Measurements from ENCODE around the gene FAM20C. TPM values are rescaled to one million over a fixed set of nuclear protein-coding genes. Genes with fewer than 3 reads are reported as not detected.

Gene FAM20C
- total RNA-seq, 2 donors from 2014 or later, result 13.7 to 19.9 TPM

DNA sequence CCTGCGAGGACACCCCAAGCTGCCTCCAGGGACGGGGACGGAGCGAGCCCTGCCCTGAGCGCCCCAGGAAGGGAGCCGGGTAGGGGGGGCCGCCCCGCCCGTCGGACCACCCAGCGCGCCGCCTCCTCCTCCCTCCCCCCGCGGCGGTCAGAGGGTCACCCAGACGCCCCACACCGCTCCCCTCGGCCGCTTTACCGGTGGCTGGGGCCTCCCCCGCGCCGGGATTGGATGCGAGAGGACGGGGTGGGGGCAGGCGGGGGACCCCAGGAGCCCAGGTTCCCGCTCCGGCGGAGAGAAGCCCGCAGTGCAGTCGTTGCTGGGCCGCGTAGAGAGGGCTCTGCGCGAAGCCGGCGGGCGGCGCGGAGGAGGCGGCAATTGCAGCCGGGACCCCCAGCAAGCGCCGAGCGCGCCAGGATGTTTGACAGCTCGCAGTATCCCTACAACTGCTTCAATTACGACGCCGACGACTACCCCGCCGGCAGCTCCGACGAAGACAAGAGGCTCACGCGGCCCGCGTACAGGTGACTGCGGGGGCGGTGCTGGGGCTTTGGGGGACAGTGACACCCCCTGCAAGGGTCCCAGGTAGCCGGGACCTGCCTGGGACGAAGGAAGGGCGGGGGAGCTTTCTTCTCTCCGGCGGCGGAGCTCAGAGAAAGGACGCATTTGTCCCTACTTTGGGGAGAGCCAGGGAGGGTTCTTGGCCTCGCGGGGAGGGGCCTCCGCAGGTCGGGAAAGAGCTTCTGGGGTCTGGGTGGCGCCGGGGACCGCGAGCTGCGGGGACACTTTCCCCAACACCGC, 97.6 kb downstream of the FAM20C start, which contains the start of gene FOXL3:
FOXL3 (plus strand) TSS at position 415 of the 798 bp plus-strand sequence; CDS start at position 415, 0 bp downstream.
- Histone ChIP-seq H3K4me3 (no peak within 1 kb of the TSS), H3K9me3 (no peaks in the 10 kb centered on the region), H3K27me3 (peaks cover 15 to 18% of the 10 kb centered on the region in 2 donors), H3K4me1 (peaks cover 0 to 16% of the 10 kb centered on the region in 2 donors), H3K27ac (no peak within 1 kb of the TSS), H3K36me3 (no peaks in the 10 kb centered on the region)
- TF ChIP-seq, protein P1, sequence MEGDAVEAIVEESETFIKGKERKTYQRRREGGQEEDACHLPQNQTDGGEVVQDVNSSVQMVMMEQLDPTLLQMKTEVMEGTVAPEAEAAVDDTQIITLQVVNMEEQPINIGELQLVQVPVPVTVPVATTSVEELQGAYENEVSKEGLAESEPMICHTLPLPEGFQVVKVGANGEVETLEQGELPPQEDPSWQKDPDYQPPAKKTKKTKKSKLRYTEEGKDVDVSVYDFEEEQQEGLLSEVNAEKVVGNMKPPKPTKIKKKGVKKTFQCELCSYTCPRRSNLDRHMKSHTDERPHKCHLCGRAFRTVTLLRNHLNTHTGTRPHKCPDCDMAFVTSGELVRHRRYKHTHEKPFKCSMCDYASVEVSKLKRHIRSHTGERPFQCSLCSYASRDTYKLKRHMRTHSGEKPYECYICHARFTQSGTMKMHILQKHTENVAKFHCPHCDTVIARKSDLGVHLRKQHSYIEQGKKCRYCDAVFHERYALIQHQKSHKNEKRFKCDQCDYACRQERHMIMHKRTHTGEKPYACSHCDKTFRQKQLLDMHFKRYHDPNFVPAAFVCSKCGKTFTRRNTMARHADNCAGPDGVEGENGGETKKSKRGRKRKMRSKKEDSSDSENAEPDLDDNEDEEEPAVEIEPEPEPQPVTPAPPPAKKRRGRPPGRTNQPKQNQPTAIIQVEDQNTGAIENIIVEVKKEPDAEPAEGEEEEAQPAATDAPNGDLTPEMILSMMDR (IDR thresholded peaks at IDR 0.05), result no peak
- no peak for DNase-seq (ENCODE audit: low spot score)

DNA sequence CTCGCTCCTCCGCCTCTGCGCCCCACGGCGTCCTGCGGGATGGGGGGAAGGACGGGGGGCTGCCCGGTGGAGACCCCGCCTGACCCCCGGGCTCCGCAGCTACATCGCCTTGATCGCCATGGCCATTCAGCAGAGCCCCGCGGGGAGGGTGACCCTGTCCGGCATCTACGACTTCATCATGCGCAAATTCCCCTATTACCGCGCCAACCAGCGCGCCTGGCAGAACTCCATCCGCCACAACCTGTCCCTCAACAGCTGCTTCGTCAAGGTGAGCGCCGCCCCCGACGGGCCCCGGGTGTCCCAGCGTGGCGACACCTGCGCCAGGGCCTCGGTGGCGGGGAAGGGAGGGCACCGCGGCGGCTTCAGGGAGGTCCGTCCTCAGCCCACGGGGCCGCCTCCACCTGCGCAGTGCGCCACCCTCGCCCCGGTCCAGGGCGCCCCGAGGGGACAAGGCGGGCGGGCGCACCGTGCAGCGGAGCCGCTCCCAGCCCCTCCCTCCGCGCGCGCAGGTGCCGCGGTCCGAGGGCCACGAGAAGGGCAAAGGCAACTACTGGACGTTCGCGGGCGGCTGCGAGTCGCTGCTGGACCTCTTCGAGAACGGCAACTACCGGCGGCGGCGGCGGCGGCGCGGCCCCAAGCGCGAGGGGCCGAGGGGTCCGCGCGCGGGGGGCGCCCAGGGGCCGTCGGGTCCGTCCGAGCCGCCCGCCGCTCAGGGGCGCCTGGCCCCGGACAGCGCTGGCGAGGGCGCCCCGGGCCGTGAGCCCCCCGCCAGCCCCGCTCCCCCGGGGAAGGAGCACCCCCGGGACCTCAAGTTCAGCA, 98.4 kb downstream of the FAM20C start:
- Histone ChIP-seq H3K9me3 (no peaks in the 10 kb centered on the region), H3K27me3 (peaks cover 15 to 18% of the 10 kb centered on the region in 2 donors), H3K36me3 (no peaks in the 10 kb centered on the region), H3K27ac (no peak overlapping the region), H3K4me1 (peaks cover 0 to 16% of the 10 kb centered on the region in 2 donors), H3K4me3 (no peak overlapping the region)
- TF ChIP-seq, protein P1 (IDR thresholded peaks at IDR 0.05), result no peak
- DNase-seq (ENCODE audit: low spot score), result no peak

DNA sequence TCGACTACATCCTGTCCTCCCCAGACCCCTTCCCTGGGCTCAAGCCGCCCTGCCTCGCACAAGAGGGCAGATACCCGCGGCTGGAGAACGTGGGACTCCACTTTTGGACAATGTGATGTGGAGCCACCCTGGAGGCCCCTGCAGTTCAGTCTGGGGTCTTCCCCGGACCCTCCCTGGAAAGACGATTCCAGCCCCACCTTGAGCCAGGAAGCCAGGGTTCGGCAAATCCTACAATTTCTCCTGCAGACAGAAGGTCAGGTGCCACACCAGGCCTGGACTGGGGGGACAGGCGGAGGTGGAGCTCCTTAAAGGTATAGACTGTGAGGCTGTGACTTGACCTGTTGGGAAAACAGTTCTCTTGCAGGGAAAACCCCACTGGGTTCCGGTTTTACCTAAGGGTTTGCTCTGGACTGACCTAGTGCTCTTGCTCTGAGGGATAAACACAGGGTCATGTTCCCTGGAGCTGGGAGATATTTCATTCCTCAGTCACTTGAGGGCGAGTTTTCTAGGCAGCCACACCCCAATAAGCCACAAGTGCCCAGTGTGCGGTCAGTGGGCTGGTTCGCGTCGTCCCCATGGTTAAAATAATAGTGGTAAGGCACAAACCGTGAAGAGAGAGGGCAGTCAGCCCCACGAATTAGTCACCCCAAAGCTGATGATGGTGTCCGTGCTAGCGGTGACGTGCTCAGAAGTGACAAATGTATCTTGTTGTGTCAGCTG, 99.2 kb downstream of the FAM20C start:
- H3K27me3 ChIP-seq, result peaks cover 15 to 18% of the 10 kb centered on the region in 2 donors
- no peak overlapping the region for H3K4me3 ChIP-seq
- no peaks in the 10 kb centered on the region for H3K9me3 ChIP-seq
- TF ChIP-seq, protein P1 (IDR thresholded peaks at IDR 0.05), result no peak
- no peak for DNase-seq (ENCODE audit: low spot score)
- H3K27ac ChIP-seq, result no peak overlapping the region
- peaks cover 0 to 16% of the 10 kb centered on the region in 2 donors for H3K4me1 ChIP-seq
- no peaks in the 10 kb centered on the region for H3K36me3 ChIP-seq

DNA sequence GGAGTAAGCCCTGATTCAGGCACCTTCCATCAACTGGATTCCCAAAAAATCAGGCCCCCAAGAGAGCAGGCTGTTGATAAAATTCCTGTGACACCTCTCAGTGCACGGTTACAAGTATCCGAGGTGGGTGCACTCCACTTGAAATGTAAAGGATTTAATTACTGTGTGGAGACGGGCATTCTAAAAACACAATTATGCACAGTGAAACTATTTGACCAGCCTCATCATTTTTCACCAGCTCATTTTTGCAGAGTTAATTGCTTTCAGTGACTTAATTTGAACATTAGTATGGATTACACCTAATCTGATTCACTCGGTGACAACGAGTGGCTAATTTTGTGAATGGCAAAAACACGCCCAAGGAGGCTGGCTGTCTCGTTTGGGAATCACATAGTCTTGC, 99.9 kb downstream of the FAM20C start:
- TF ChIP-seq, protein P1 (IDR thresholded peaks at IDR 0.05), result no peak
- Histone ChIP-seq H3K4me3 (no peak overlapping the region), H3K27ac (no peak overlapping the region), H3K9me3 (no peaks in the 10 kb centered on the region), H3K27me3 (peaks cover 15 to 18% of the 10 kb centered on the region in 2 donors), H3K4me1 (peaks cover 0 to 16% of the 10 kb centered on the region in 2 donors), H3K36me3 (no peaks in the 10 kb centered on the region)
- no peak for DNase-seq (ENCODE audit: low spot score)

DNA sequence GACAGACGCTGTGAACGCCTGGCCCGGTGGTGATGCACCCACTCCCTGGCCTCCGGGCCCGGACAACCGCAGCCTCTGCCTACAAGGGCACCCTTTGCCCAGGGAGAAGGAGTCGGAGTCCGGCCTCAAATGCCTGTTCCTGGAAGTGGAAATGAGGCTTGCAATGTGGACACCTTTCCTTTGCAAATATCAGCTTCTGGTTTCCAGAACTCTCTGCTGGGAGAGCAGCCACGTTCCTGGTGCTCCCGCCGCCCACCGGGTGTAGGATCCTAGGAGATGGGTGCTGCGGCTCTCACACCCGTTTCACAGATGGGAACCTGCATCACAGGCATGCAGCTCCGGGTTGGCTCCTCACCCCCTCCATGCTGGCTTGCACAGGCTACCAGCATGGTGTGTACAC, 100.5 kb downstream of the FAM20C start:
- H3K4me3 ChIP-seq, result no peak overlapping the region
- TF ChIP-seq, protein P1 (IDR thresholded peaks at IDR 0.05), result no peak
- H3K27me3 ChIP-seq, result peaks cover 15 to 18% of the 10 kb centered on the region in 2 donors

More for the DNA sequence above, 100.5 kb downstream of the FAM20C start:
- Histone ChIP-seq H3K4me1 (peaks cover 0 to 16% of the 10 kb centered on the region in 2 donors), H3K9me3 (no peaks in the 10 kb centered on the region), H3K27ac (no peak overlapping the region), H3K36me3 (no peaks in the 10 kb centered on the region)
- no peak for DNase-seq (ENCODE audit: low spot score)
